CD4-positive, alpha-beta T cell (primary cell): ENCODE measurements around the gene POLE. TPM values are rescaled to one million over a fixed set of nuclear protein-coding genes. Genes with fewer than 3 reads are reported as not detected.

Source experiments
- ATAC-seq: fragments of 200-7000 bp; cut with Tn5 transposase; one replicate; pipeline ENCODE4 v1.10.0; 2022; ENCODE audit warnings: mild to moderate bottlenecking; ENCODE audit not compliant: poor library complexity
- CTCF ChIA-PET: fragments of 350-600 bp; sonication (Branson Sonifier 250); formaldehyde crosslinking; loops from one replicate; lab custom pipeline; 2021; ENCODE audit warnings: antibody characterized with exemption, inconsistent platforms; lab: Charles Lee
- POLR2A ChIA-PET: fragments of 350-600 bp; sonication (Branson Sonifier 250); formaldehyde crosslinking; loops from one replicate; lab custom pipeline; 2021; ENCODE audit warnings: antibody characterized with exemption, inconsistent platforms; lab: Charles Lee
- DNase-seq, 14 experiments: peaks; one replicate each; pipeline ENCODE4 v3.0.0-alpha.2; 2013 to 2020; ENCODE audit warnings: mixed read lengths in 2 of 14
- H3K27ac ChIP-seq, 2 donors: one replicate each; pipeline versions ENCODE4 v1.5.1 to v1.7.0; 2013; ENCODE audit warnings: low read length in 2 of 2, low read depth in 1 of 2, mild to moderate bottlenecking in 1 of 2
- H3K27me3 ChIP-seq, 2 experiments: 1 replicate in 1 of 2; 2 replicates in 1 of 2; pipeline versions ENCODE4 v1.6.1 to v1.7.0; 2013; ENCODE audit warnings: low read length in 2 of 2, control low read depth in 1 of 2, mild to moderate bottlenecking in 1 of 2, moderate library complexity in 1 of 2; ENCODE audit not compliant: insufficient read depth in 2 of 2, control insufficient read depth in 1 of 2
- H3K36me3 ChIP-seq: one replicate; pipeline ENCODE4 v1.6.1; 2013; ENCODE audit warnings: low read length, control low read depth; ENCODE audit not compliant: insufficient read depth
- H3K4me1 ChIP-seq: one replicate; pipeline ENCODE4 v1.6.1; 2013; ENCODE audit warnings: low read length, control low read depth; ENCODE audit not compliant: insufficient read depth
- H3K4me3 ChIP-seq: one replicate; pipeline ENCODE4 v1.5.1; 2013; ENCODE audit warnings: mild to moderate bottlenecking, low read length, moderate library complexity
- H3K9me3 ChIP-seq, 2 experiments: 1 replicate in 1 of 2; 2 replicates in 1 of 2; pipeline versions ENCODE4 v1.6.1 to v1.7.0; 2013; ENCODE audit warnings: low read length in 2 of 2, mild to moderate bottlenecking in 2 of 2, control low read depth in 1 of 2, moderate library complexity in 1 of 2; ENCODE audit not compliant: control insufficient read depth in 1 of 2, insufficient read depth in 1 of 2
- H3K27ac Mint-ChIP-seq: one replicate; pipeline ENCODE4 v1.8.0; 2020; ENCODE audit warnings: mixed read lengths
- H3K27me3 Mint-ChIP-seq: one replicate; pipeline ENCODE4 v1.8.0; 2021; ENCODE audit warnings: mixed read lengths
- H3K36me3 Mint-ChIP-seq: one replicate; pipeline ENCODE4 v1.8.0; 2021; ENCODE audit warnings: low read depth, mixed read lengths
- H3K4me1 Mint-ChIP-seq: one replicate; pipeline ENCODE4 v1.8.0; 2021; ENCODE audit warnings: low read depth, mixed read lengths
- H3K4me3 Mint-ChIP-seq: one replicate; pipeline ENCODE4 v1.8.0; 2020; ENCODE audit warnings: mild to moderate bottlenecking, mixed read lengths
- H3K9me3 Mint-ChIP-seq: one replicate; pipeline ENCODE4 v1.8.0; 2020; ENCODE audit warnings: mixed read lengths
- intact Hi-C, 2 experiments: fragments of 100-400 bp; cut with DNase I in 1 of 2; cut with micrococcal nuclease in 1 of 2; formaldehyde crosslinking; loops; one replicate each; pipeline versions ENCODE4 v1.15.1 to v1.9.0; 2023 to 2025; cut with DNase I, micrococcal nuclease
- total RNA-seq, 174 experiments: library from RNA in 2 of 174; stranded (reverse) in 2 of 174; gene quantifications; one replicate each; pipeline ENCODE4 v1.2.3 and lab custom pipeline; 2021 to 2026
- TF ChIP-seq, protein P1 (sequence below): fragments of 200-600 bp; IDR thresholded peaks from one replicate; pipeline ENCODE4 v1.8.0; 2022; ENCODE audit warnings: antibody characterized with exemption, mild to moderate bottlenecking

The POLE gene
- total RNA-seq, 2 experiments from 2014 or later = 41.8 to 46.1 TPM

DNA sequence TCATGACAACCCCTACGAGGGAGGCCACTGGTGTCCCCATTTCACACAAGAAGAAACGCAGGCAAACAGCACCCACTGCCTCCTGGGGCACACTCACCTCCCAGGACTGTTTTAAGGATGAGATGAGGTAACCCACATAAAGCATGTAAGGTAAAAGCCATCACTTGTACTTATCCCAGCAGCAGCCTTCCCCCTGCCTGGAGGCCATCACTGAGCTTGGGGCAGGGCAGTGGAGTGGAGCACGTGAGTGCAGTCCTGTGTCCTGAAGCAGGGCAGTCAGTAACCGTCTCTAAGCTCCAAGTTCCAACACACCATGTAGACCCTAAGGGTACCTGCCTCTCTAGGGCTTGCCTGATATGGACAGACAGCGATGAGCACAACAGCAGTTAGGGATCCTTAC, 1.7 kb downstream of the POLE start:
- TF ChIP-seq, protein P1, sequence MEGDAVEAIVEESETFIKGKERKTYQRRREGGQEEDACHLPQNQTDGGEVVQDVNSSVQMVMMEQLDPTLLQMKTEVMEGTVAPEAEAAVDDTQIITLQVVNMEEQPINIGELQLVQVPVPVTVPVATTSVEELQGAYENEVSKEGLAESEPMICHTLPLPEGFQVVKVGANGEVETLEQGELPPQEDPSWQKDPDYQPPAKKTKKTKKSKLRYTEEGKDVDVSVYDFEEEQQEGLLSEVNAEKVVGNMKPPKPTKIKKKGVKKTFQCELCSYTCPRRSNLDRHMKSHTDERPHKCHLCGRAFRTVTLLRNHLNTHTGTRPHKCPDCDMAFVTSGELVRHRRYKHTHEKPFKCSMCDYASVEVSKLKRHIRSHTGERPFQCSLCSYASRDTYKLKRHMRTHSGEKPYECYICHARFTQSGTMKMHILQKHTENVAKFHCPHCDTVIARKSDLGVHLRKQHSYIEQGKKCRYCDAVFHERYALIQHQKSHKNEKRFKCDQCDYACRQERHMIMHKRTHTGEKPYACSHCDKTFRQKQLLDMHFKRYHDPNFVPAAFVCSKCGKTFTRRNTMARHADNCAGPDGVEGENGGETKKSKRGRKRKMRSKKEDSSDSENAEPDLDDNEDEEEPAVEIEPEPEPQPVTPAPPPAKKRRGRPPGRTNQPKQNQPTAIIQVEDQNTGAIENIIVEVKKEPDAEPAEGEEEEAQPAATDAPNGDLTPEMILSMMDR = no peak
- H3K9me3 Mint-ChIP-seq = no peaks in the 10 kb centered on the region
- H3K4me1 Mint-ChIP-seq = peaks cover 23% of the 10 kb centered on the region
- peaks cover 16% of the 10 kb centered on the region for H3K36me3 Mint-ChIP-seq
- H3K9me3 ChIP-seq = no peaks in the 10 kb centered on the region
- H3K4me1 ChIP-seq = peaks cover 22% of the 10 kb centered on the region
- H3K4me3 Mint-ChIP-seq = peak overlapping the region; percentile 89
- no peaks in the 10 kb centered on the region for H3K27me3 ChIP-seq
- ATAC-seq (no peak), DNase-seq (no peak)
- H3K36me3 ChIP-seq = peaks cover 3% of the 10 kb centered on the region
- CTCF ChIA-PET = no interaction called here
- H3K4me3 ChIP-seq = no peak overlapping the region
- no peaks in the 10 kb centered on the region for H3K27me3 Mint-ChIP-seq
- H3K27ac ChIP-seq = no peak overlapping the region
- intact Hi-C loops = loop anchor here (5.0 to 10.0 kb wide), 2 partner anchors 77 to 199 kb away; partner anchors contain the start of genes ANKLE2 (in 1 of the 2) and CHFR (in 1 of the 2)
- POLR2A ChIA-PET = interaction anchor here (0.7 to 0.8 kb wide), 2 partner anchors 23 to 144 kb away, joined by 3 read pairs; partner anchors contain the start of gene GOLGA3
- peak overlapping the region; percentile 51 for H3K27ac Mint-ChIP-seq

DNA sequence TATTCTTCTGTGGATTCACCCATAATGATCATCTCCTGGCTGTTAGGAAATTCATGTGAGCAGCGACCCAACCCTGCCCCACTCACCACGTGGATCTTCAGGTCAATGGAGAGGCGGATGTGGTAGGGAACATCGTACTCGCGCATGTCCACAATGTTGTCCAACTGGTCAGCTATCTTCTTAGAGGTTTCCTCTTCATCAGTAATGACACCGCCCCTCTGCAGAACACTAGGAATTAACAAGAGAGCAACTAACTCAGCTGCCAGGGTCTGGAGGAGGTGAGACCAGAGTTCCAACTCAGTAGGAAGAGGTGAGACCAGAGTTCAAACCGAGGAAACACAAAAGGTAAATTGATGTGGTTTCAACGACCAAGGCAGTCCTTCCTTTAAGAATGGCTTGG, 9.7 kb downstream of the POLE start:
- CTCF ChIA-PET = no interaction called here
- POLR2A ChIA-PET = no interaction called here
- H3K36me3 ChIP-seq = peaks cover 59% of the 10 kb centered on the region
- Mint-ChIP-seq H3K4me3 (no peak overlapping the region), H3K27ac (no peak overlapping the region), H3K36me3 (peaks cover 79% of the 10 kb centered on the region), H3K4me1 (no peaks in the 10 kb centered on the region), H3K27me3 (no peaks in the 10 kb centered on the region), H3K9me3 (no peaks in the 10 kb centered on the region)
- H3K27me3 ChIP-seq = no peaks in the 10 kb centered on the region
- H3K9me3 ChIP-seq = no peaks in the 10 kb centered on the region
- H3K4me1 ChIP-seq = no peaks in the 10 kb centered on the region
- no peak overlapping the region for H3K4me3 ChIP-seq
- TF ChIP-seq, protein P1 = no peak
- ATAC-seq = no peak
- DNase-seq = no peak
- no peak overlapping the region for H3K27ac ChIP-seq
- intact Hi-C loops = no loop called here

DNA sequence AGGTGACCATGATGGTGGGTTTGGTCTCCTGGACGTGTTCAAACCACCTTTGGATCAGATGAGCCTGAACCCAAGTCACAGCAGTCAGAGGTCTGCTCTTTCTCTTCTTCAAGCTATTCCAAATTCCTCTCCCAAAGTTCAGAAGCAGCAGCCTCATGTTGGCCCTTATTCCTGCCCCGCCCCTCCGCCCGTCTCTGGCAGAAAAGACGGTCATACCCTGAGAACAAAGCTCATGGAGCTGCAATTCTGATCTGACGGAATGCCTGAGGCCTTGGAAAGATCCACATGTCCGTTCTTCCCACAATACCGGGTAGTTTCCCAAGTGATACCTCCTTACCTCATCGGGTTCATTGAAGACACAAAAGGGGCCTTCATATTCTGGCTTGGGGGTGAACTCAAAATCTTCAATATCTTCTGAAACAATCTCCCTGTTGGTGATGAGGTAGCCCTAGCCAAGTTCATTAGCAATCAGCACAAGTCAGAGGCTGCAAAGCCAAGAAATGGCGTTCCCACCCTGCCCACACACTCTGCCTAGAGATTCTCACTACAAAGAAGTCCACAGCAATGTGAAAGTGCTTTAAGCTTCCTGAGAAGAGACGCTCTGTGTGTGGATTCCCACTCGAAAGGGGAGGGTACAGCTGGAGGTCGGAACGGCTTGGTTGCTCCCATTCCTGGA, 11.2 kb downstream of the POLE start:
- Histone ChIP-seq H3K27ac (no peak overlapping the region), H3K4me3 (no peak overlapping the region), H3K4me1 (peaks cover 7% of the 10 kb centered on the region), H3K36me3 (peaks cover 66% of the 10 kb centered on the region), H3K27me3 (no peaks in the 10 kb centered on the region), H3K9me3 (no peaks in the 10 kb centered on the region)
- H3K27me3 Mint-ChIP-seq = no peaks in the 10 kb centered on the region
- no peak overlapping the region for H3K4me3 Mint-ChIP-seq
- ChIA-PET POLR2A (no interaction called here), CTCF (no interaction called here)
- no peaks in the 10 kb centered on the region for H3K9me3 Mint-ChIP-seq
- peaks cover 87% of the 10 kb centered on the region for H3K36me3 Mint-ChIP-seq
- H3K27ac Mint-ChIP-seq = no peak overlapping the region
- TF ChIP-seq, protein P1 = no peak
- peaks cover 4% of the 10 kb centered on the region for H3K4me1 Mint-ChIP-seq
- no peak for ATAC-seq
- intact Hi-C loops = no loop called here
- DNase-seq = no peak
